A673 (cell line): ENCODE measurements around the gene VCP. TPM values are rescaled to one million over a fixed set of nuclear protein-coding genes. Genes with fewer than 3 reads are reported as not detected.

ENCODE experiments used
- BruUV-seq: library from RNA; stranded (reverse); fragments of 400-500 nt; replicated peaks from 2 replicates; lab custom pipeline; 2021; lab: Mats Ljungman, UMichigan
- CTCF ChIA-PET: fragments of 300-600 bp; sonication (Branson Sonifier 250); formaldehyde crosslinking; loops from one replicate; lab custom pipeline; 2022; ENCODE audit warnings: antibody characterized with exemption; lab: Charles Lee
- POLR2A ChIA-PET: fragments of 300-600 bp; sonication (Branson Sonifier 250); formaldehyde crosslinking; loops from one replicate; lab custom pipeline; 2022; ENCODE audit warnings: antibody characterized with exemption; ENCODE audit not compliant: low non-redundant PET; lab: Charles Lee
- DNase-seq: peaks from one replicate; pipeline ENCODE4 v3.0.0-alpha.2; 2015; ENCODE audit warnings: low spot score
- H3K27ac ChIP-seq: fragments of 200-600 bp; sonication (generic); 2 replicates; pipeline ENCODE4 v1.5.1; 2016; ENCODE audit warnings: mixed run types, low read depth, mild to moderate bottlenecking, mixed read lengths, antibody characterized with exemption, low read length; ENCODE audit not compliant: poor library complexity, severe bottlenecking
- H3K27me3 ChIP-seq: fragments of 200-600 bp; sonication (generic); replicated peaks from 2 replicates; pipeline ENCODE4 v1.6.1; 2017; ENCODE audit warnings: mixed run types, low read depth, mild to moderate bottlenecking, mixed read lengths, antibody characterized with exemption, low read length; ENCODE audit not compliant: insufficient read depth, poor library complexity
- H3K36me3 ChIP-seq: fragments of 200-600 bp; sonication (generic); 2 replicates; pipeline ENCODE4 v1.6.1; 2016; ENCODE audit warnings: mixed run types, mild to moderate bottlenecking, mixed read lengths, antibody characterized with exemption, low read length; ENCODE audit not compliant: insufficient read depth, poor library complexity, severe bottlenecking
- H3K4me1 ChIP-seq: fragments of 200-600 bp; sonication (generic); 2 replicates; pipeline ENCODE4 v1.6.1; 2017; ENCODE audit warnings: mixed run types, mild to moderate bottlenecking, mixed read lengths, antibody characterized with exemption, low read length; ENCODE audit not compliant: insufficient read depth, poor library complexity, severe bottlenecking
- H3K4me3 ChIP-seq: fragments of 200-600 bp; sonication (generic); 2 replicates; pipeline ENCODE4 v1.5.1; 2016; ENCODE audit warnings: low read depth, mixed run types, mild to moderate bottlenecking, mixed read lengths, low read length; ENCODE audit not compliant: poor library complexity, severe bottlenecking
- H3K9me3 ChIP-seq: fragments of 200-600 bp; sonication (generic); 2 replicates; pipeline ENCODE4 v1.6.1; 2016; ENCODE audit warnings: mixed run types, low read depth, mild to moderate bottlenecking, mixed read lengths, antibody characterized with exemption, low read length; ENCODE audit not compliant: poor library complexity, severe bottlenecking
- CTCF ChIP-seq: fragments of 300-800, 200-600 bp; sonication (generic); conservative IDR thresholded peaks from 2 replicates; pipeline ENCODE4 v1.5.1; 2017; ENCODE audit warnings: low read depth, mild to moderate bottlenecking, antibody characterized with exemption, low read length, moderate library complexity, mixed read lengths
- EZH2 ChIP-seq: fragments of 200-600 bp; sonication (generic); IDR thresholded peaks from 2 replicates; pipeline ENCODE4 v1.6.1; 2017; ENCODE audit warnings: borderline replicate concordance, low read depth, mild to moderate bottlenecking, mixed read lengths, antibody characterized with exemption, low read length; ENCODE audit not compliant: poor library complexity, severe bottlenecking
- intact Hi-C: fragments of 100-400 bp; cut with micrococcal nuclease; formaldehyde crosslinking; loops from one replicate; pipeline ENCODE4 v1.10.0; 2022; ENCODE audit not compliant: unreplicated experiment
- total RNA-seq: library from RNA; stranded (reverse); gene quantifications from 2 replicates; pipeline ENCODE4 v1.2.3, GENCODE V29; 2021

The VCP gene
- total RNA-seq, 1 experiment from 2014 or later, result 643 TPM

- ChIA-PET CTCF (interaction anchor here (1.0 to 1.6 kb wide), 4 partner anchors 17 to 474 kb away, joined by 3 to 6 read pairs (median 3); partner anchors contain the start of gene PIGO), POLR2A (interaction anchor here (1.1 kb wide), 1 partner anchor 8 kb away, joined by 4 read pairs; no protein-coding TSS in a partner anchor)
- intact Hi-C loops, result no loop called here
- no peaks in the 10 kb centered on the region for H3K9me3 ChIP-seq
- no peaks in the 10 kb centered on the region for H3K27me3 ChIP-seq
- peaks cover 13% of the 10 kb centered on the region for H3K4me1 ChIP-seq
- no TSS peak for BruUV-seq
- H3K27ac ChIP-seq, result peak within 1 kb of the TSS; percentile 89
- DNase-seq, result peak; percentile 97
- H3K36me3 ChIP-seq, result peaks cover 27% of the 10 kb centered on the region
- peak within 1 kb of the TSS; percentile 76 for H3K4me3 ChIP-seq
- TF ChIP-seq CTCF (no peak), EZH2 (no peak)
These were observed 7.3 kb upstream of the VCP start, which contains the start of gene FANCG for GRCh38 chr9:35079426-35080341. Gene FANCG (minus strand): TSS chr9:35079942. CDS start chr9:35079524, 418 bp downstream.

- BruUV-seq, result no TSS peak
- H3K36me3 ChIP-seq, result peaks cover 30% of the 10 kb centered on the region
- TF ChIP-seq CTCF, result no peak
- TF ChIP-seq EZH2, result no peak
- no peaks in the 10 kb centered on the region for H3K27me3 ChIP-seq
- H3K4me3 ChIP-seq, result peak overlapping the region; percentile 76
- H3K4me1 ChIP-seq, result peaks cover 13% of the 10 kb centered on the region
- H3K27ac ChIP-seq, result peak overlapping the region; percentile 89
- H3K9me3 ChIP-seq, result no peaks in the 10 kb centered on the region
- CTCF ChIA-PET, result interaction anchor here (1.3 to 1.6 kb wide), 3 partner anchors 18 to 179 kb away, joined by 3 to 6 read pairs (median 3); partner anchors contain the start of gene PIGO
- POLR2A ChIA-PET, result no interaction called here
- DNase-seq, result no peak
- intact Hi-C loops, result no loop called here
These were observed 6.6 kb upstream of the VCP start for GRCh38 chr9:35079041-35079425.

GRCh38 chr9:35078066-35078465 lies 5.6 kb upstream of the VCP start:
- BruUV-seq, result TSS peak; percentile 36
- no peak for TF ChIP-seq CTCF
- TF ChIP-seq EZH2, result no peak
- intact Hi-C loops, result no loop called here
- CTCF ChIA-PET, result interaction anchor here (0.7 kb wide), 1 partner anchor 445 kb away, joined by 4 read pairs; no protein-coding TSS in a partner anchor
- Histone ChIP-seq H3K27ac (no peak overlapping the region), H3K4me1 (peaks cover 13% of the 10 kb centered on the region), H3K4me3 (peak overlapping the region; percentile 76), H3K27me3 (no peaks in the 10 kb centered on the region), H3K36me3 (peaks cover 37% of the 10 kb centered on the region), H3K9me3 (no peaks in the 10 kb centered on the region)
- no peak for DNase-seq
- POLR2A ChIA-PET, result interaction anchor here (0.6 kb wide), 1 partner anchor 27 kb away, joined by 3 read pairs; no protein-coding TSS in a partner anchor
